HepG2 (cell line): ENCODE measurements around the gene JMJD1C. TPM values are rescaled to one million over a fixed set of nuclear protein-coding genes. Genes with fewer than 3 reads are reported as not detected.

ENCODE experiments used
- ATAC-seq: fragments of 200-7000 bp; cut with Tn5 transposase; 3 replicates; pipeline ENCODE4 v1.9.1; 2020; ENCODE audit warnings: mild to moderate bottlenecking, moderate library complexity
- BruUV-seq: library from RNA; stranded (reverse); fragments of 400-500 nt; replicated peaks from 2 replicates; lab custom pipeline; 2021; lab: Mats Ljungman, UMichigan
- CTCF ChIA-PET: fragments of 300-600 bp; formaldehyde crosslinking; extraction: SDS; loops from one replicate; lab custom pipeline; 2021; ENCODE audit warnings: low total read pairs, inconsistent platforms, low intra/inter-chr PET ratio; lab: Yijun Ruan, JAX
- POLR2A ChIA-PET: fragments of 350-600 bp; sonication (Branson Sonifier 250); formaldehyde crosslinking; loops from one replicate; lab custom pipeline; 2020; ENCODE audit warnings: antibody characterized with exemption, inconsistent platforms; lab: Yijun Ruan, JAX
- DNase-seq: peaks from one replicate; pipeline ENCODE4 v3.0.0-alpha.2; 2015; ENCODE audit warnings: low spot score
- FAIRE-seq: peaks from 3 replicates; lab custom pipeline; 2011; peaks lifted over from hg19 to GRCh38; lab: Jason Lieb, UNC
- H2AFZ ChIP-seq: one replicate; pipeline ENCODE4 v1.6.1; 2011; ENCODE audit warnings: low read length, inconsistent platforms
- H3K27ac ChIP-seq: fragments of 300-600 bp; 3 replicates; pipeline ENCODE4 v1.8.0; 2011; ENCODE audit warnings: mixed run types, mild to moderate bottlenecking, mixed read lengths, low read length, inconsistent platforms; ENCODE audit not compliant: insufficient read depth; ENCODE audit errors: extremely low read length
- H3K27me3 ChIP-seq, 2 experiments: fragments of 200-600 bp in 1 of 2; 2 replicates in 1 of 2; 3 replicates in 1 of 2; pipeline versions ENCODE4 v1.6.0 to v1.8.0; 2011; ENCODE audit warnings: low read length in 2 of 2, mild to moderate bottlenecking in 2 of 2, moderate library complexity in 2 of 2, inconsistent platforms in 1 of 2; ENCODE audit not compliant: insufficient read depth in 2 of 2, control insufficient read depth in 1 of 2
- H3K36me3 ChIP-seq, 2 experiments: fragments of 200-600 bp in 1 of 2; replicated peaks in 1 of 2; 2 replicates in 1 of 2; 3 replicates in 1 of 2; pipeline versions ENCODE4 v1.5.1 to v1.8.0; 2011; ENCODE audit warnings: low read length in 2 of 2, inconsistent platforms in 1 of 2; ENCODE audit not compliant: insufficient read depth in 2 of 2, control insufficient read depth in 1 of 2
- H3K4me1 ChIP-seq: 2 replicates; pipeline ENCODE4 v1.5.1; 2012; ENCODE audit warnings: low read length, inconsistent platforms; ENCODE audit not compliant: insufficient read depth
- H3K4me2 ChIP-seq: 2 replicates; pipeline ENCODE4 v1.6.0; 2011; ENCODE audit warnings: low read depth, low read length, inconsistent platforms
- H3K4me3 ChIP-seq, 3 experiments: fragments of 200-600 bp in 1 of 3; sonication (generic), shearing (Covaris generic) in 1 of 3; replicated peaks in 1 of 3; 2 replicates each; pipeline ENCODE4 v1.5.1; 2011 to 2016; ENCODE audit warnings: low read length in 3 of 3, inconsistent platforms in 2 of 3, low read depth in 2 of 3, mild to moderate bottlenecking in 2 of 3, control low read depth in 1 of 3, mixed read lengths in 1 of 3; ENCODE audit not compliant: insufficient read depth in 1 of 3
- H3K79me2 ChIP-seq: one replicate; pipeline ENCODE4 v1.6.1; 2011; ENCODE audit warnings: low read length, inconsistent platforms; ENCODE audit not compliant: insufficient read depth
- H3K9ac ChIP-seq: 2 replicates; pipeline ENCODE4 v1.6.0; 2011; ENCODE audit warnings: mild to moderate bottlenecking, low read depth, low read length, inconsistent platforms; ENCODE audit not compliant: insufficient read depth
- H3K9me3 ChIP-seq: 2 replicates; pipeline ENCODE4 v1.5.1; 2012; ENCODE audit warnings: mild to moderate bottlenecking, low read length
- H4K20me1 ChIP-seq: 2 replicates; pipeline ENCODE4 v1.6.0; 2011; ENCODE audit warnings: inconsistent platforms, mild to moderate bottlenecking, low read length, moderate library complexity; ENCODE audit not compliant: insufficient read depth
- ARID3A ChIP-seq: IDR thresholded peaks from 2 replicates; pipeline ENCODE4 v1.6.1; 2012; ENCODE audit warnings: low read depth, low read length, improper control_type of control experiment
- ATRX ChIP-seq: sonication (generic); formaldehyde crosslinking; IDR thresholded peaks from 2 replicates; pipeline ENCODE4 v1.4.0; 2020; ENCODE audit warnings: missing genetic modification reagents, borderline replicate concordance
- EHMT2 ChIP-seq: fragments of 200-600 bp; sonication (generic); IDR thresholded peaks from 2 replicates; pipeline ENCODE4 v1.7.0; 2017; ENCODE audit warnings: antibody characterized with exemption, low read depth, low read length, borderline replicate concordance
- MLX ChIP-seq: IDR thresholded peaks from 2 replicates; pipeline ENCODE4 v1.6.1; 2016
- MXI1 ChIP-seq: IDR thresholded peaks from 3 replicates; pipeline ENCODE4 v1.6.1; 2012; ENCODE audit warnings: low read depth, low read length, inconsistent platforms, borderline replicate concordance
- NFYC ChIP-seq: IDR thresholded peaks from 2 replicates; pipeline ENCODE4 v1.6.1; 2016; ENCODE audit warnings: missing genetic modification reagents, missing compliant biosample characterization
- NR3C1 ChIP-seq: sonication (generic); formaldehyde crosslinking; IDR thresholded peaks from 2 replicates; pipeline ENCODE4 v1.4.0; 2020; ENCODE audit warnings: missing genetic modification reagents
- STAG1 ChIP-seq: sonication (generic); formaldehyde crosslinking; IDR thresholded peaks from 2 replicates; pipeline ENCODE4 v1.4.0; 2020; ENCODE audit warnings: missing genetic modification reagents
- ZBTB7B ChIP-seq: sonication (generic); formaldehyde crosslinking; IDR thresholded peaks from 2 replicates; pipeline ENCODE4 v1.4.0; 2020; ENCODE audit warnings: missing genetic modification reagents
- ZNF205 ChIP-seq: IDR thresholded peaks from 2 replicates; pipeline ENCODE4 v1.6.1; 2018; ENCODE audit warnings: missing biosample characterization, missing genetic modification reagents
- ZNF232 ChIP-seq: sonication (generic); formaldehyde crosslinking; IDR thresholded peaks from 2 replicates; pipeline ENCODE4 v1.4.0; 2020; ENCODE audit warnings: missing genetic modification reagents, borderline replicate concordance
- ZNF260 ChIP-seq: sonication (generic); formaldehyde crosslinking; IDR thresholded peaks from 2 replicates; pipeline ENCODE4 v1.4.0; 2020; ENCODE audit warnings: missing genetic modification reagents, low read depth, mild to moderate bottlenecking, borderline replicate concordance
- ZNF546 ChIP-seq: sonication (generic); formaldehyde crosslinking; conservative IDR thresholded peaks from 2 replicates; pipeline ENCODE4 v1.8.1; 2023; ENCODE audit warnings: mild to moderate bottlenecking, missing genetic modification reagents
- WGBS: methylation state at CpG from one replicate; pipeline ENCODE4 v1.1.6; 2017; ENCODE audit warnings: low lambda C conversion rate; 5-methylcytosine and 5-hydroxymethylcytosine counted together
- in situ Hi-C: cut with HindIII; loops from 2 replicates; pipeline ENCODE4 v1.10.0; 2017; ENCODE audit warnings: low pct_unique_long_range_greater_than_20kb; ENCODE audit not compliant: extremely low pct_ligation_motif_present
- intact Hi-C: fragments of 100-400 bp; cut with micrococcal nuclease; formaldehyde crosslinking; loops from one replicate; pipeline ENCODE4 v1.10.0; 2022; ENCODE audit not compliant: unreplicated experiment
- polyA plus RNA-seq, 8 experiments: library from polyadenylated mRNA; depleted of rRNA in 3 of 8; stranded (reverse) in 7 of 8; unstranded in 1 of 8; fragments of >200 nt; fragmentation: Illumina TruSeq in 4 of 8; extraction: Trizol in 4 of 8; gene quantifications; 2 replicates each; pipeline versions ENCODE4 v1.2.1 to v1.2.3, GENCODE V29; 2011 to 2016; ENCODE audit warnings: low read depth in 4 of 8, missing spikeins in 1 of 8, mixed read lengths in 1 of 8; ENCODE audit not compliant: insufficient read depth in 1 of 8
- total RNA-seq, 5 experiments: library from RNA; depleted of rRNA; stranded (reverse); fragments of >200 nt; fragmentation: Illumina TruSeq; extraction: Trizol; gene quantifications; 2 replicates each; pipeline ENCODE4 v1.2.3, GENCODE V29; 2016; ENCODE audit warnings: low read depth in 1 of 5
- TF ChIP-seq, protein P1 (sequence below): sonication (generic); formaldehyde crosslinking; IDR thresholded peaks from 2 replicates; pipeline ENCODE4 v1.4.0; 2020; ENCODE audit warnings: missing genetic modification reagents, low read depth, mild to moderate bottlenecking, borderline replicate concordance
- TF ChIP-seq, protein P2 (sequence below): sonication (generic); formaldehyde crosslinking; IDR thresholded peaks from 2 replicates; pipeline ENCODE4 v1.5.0; 2020; ENCODE audit warnings: mild to moderate bottlenecking, missing genetic modification reagents, borderline replicate concordance
- TF ChIP-seq, protein P3 (sequence below): sonication (generic); formaldehyde crosslinking; IDR thresholded peaks from 2 replicates; pipeline ENCODE4 v1.8.0; 2022; ENCODE audit warnings: missing genetic modification reagents, mild to moderate bottlenecking, borderline replicate concordance

Gene JMJD1C
- total and polyA plus RNA-seq, 2 of the 13 experiments (the other 11 are each of a cell fraction or from before 2014, with no cell fraction given): 42.3 to 42.7 TPM

GRCh38 chr10:63137306-63137705 lies 328.5 kb downstream of the JMJD1C start:
- CTCF ChIA-PET: no interaction called here
- FAIRE-seq (peak; percentile 66), DNase-seq (peak; percentile 66), ATAC-seq (peak; percentile 29; the same call in 2 of the 3 replicates)
- Histone ChIP-seq H3K4me3 (no peak overlapping the region), H3K4me2 (peak overlapping the region; percentile 53; the same call in 1 of the 2 replicates), H3K9ac (no peak overlapping the region), H3K27me3 (no peaks in the 10 kb centered on the region; a peak in 1 of 5 replicates), H3K36me3 (peaks cover 0 to 13% of the 10 kb centered on the region in 2 experiments; a peak in 1 of 5 replicates), H2AFZ (no peak overlapping the region), H3K79me2 (peaks cover 82% of the 10 kb centered on the region), H4K20me1 (peaks cover 37% of the 10 kb centered on the region), H3K9me3 (no peaks in the 10 kb centered on the region), H3K4me1 (peaks cover 43% of the 10 kb centered on the region), H3K27ac (peak overlapping the region; percentile 10)
- BruUV-seq: no TSS peak
- 46% methylated on average over 2 of the region's 2 CpGs for WGBS
- in situ Hi-C loops: loop anchor here (10.0 kb wide), 1 partner anchor 333 kb away; the partner anchor contains the start of gene ADO
- intact Hi-C loops: no loop called here
- POLR2A ChIA-PET: no interaction called here
- no peak for TF ChIP-seq NR3C1 (CRISPR knock-in tag)
- no peak for TF ChIP-seq ZNF205 (CRISPR knock-in tag)
- TF ChIP-seq, protein P1, sequence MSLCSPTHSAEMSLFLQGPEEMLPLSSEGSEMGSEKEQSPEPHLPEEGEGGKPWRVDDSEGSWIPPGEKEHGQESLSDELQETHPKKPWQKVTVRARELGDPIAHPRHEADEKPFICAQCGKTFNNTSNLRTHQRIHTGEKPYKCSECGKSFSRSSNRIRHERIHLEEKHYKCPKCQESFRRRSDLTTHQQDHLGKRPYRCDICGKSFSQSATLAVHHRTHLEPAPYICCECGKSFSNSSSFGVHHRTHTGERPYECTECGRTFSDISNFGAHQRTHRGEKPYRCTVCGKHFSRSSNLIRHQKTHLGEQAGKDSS: no peak
- TF ChIP-seq ZNF232 (CRISPR knock-in tag): 0 out of 2 replicates have a peak, but pooled peaks have one; percentile 25
- TF ChIP-seq, protein P2, sequence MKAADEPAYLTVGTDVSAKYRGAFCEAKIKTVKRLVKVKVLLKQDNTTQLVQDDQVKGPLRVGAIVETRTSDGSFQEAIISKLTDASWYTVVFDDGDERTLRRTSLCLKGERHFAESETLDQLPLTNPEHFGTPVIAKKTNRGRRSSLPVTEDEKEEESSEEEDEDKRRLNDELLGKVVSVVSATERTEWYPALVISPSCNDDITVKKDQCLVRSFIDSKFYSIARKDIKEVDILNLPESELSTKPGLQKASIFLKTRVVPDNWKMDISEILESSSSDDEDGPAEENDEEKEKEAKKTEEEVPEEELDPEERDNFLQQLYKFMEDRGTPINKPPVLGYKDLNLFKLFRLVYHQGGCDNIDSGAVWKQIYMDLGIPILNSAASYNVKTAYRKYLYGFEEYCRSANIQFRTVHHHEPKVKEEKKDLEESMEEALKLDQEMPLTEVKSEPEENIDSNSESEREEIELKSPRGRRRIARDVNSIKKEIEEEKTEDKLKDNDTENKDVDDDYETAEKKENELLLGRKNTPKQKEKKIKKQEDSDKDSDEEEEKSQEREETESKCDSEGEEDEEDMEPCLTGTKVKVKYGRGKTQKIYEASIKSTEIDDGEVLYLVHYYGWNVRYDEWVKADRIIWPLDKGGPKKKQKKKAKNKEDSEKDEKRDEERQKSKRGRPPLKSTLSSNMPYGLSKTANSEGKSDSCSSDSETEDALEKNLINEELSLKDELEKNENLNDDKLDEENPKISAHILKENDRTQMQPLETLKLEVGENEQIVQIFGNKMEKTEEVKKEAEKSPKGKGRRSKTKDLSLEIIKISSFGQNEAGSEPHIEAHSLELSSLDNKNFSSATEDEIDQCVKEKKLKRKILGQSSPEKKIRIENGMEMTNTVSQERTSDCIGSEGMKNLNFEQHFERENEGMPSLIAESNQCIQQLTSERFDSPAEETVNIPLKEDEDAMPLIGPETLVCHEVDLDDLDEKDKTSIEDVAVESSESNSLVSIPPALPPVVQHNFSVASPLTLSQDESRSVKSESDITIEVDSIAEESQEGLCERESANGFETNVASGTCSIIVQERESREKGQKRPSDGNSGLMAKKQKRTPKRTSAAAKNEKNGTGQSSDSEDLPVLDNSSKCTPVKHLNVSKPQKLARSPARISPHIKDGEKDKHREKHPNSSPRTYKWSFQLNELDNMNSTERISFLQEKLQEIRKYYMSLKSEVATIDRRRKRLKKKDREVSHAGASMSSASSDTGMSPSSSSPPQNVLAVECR: no peak
- 0 out of 2 replicates have a peak, but pooled peaks have one; percentile 40 for TF ChIP-seq ARID3A
- TF ChIP-seq MLX (CRISPR knock-in tag): no peak
- TF ChIP-seq ZBTB7B: no peak
- no peak for TF ChIP-seq STAG1
- TF ChIP-seq ZNF546 (CRISPR knock-in tag): no peak
- TF ChIP-seq ATRX (CRISPR knock-in tag): no peak
- no peak; the same call in 2 of the 3 replicates for TF ChIP-seq MXI1
- no peak for TF ChIP-seq NFYC (CRISPR knock-in tag)
- TF ChIP-seq ZNF260 (CRISPR knock-in tag): no peak
- TF ChIP-seq, protein P3, sequence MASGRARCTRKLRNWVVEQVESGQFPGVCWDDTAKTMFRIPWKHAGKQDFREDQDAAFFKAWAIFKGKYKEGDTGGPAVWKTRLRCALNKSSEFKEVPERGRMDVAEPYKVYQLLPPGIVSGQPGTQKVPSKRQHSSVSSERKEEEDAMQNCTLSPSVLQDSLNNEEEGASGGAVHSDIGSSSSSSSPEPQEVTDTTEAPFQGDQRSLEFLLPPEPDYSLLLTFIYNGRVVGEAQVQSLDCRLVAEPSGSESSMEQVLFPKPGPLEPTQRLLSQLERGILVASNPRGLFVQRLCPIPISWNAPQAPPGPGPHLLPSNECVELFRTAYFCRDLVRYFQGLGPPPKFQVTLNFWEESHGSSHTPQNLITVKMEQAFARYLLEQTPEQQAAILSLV (CRISPR knock-in tag): no peak
- TF ChIP-seq EHMT2: no peak
